WI38 (cell line): ENCODE results near the gene ZNF431.

Experiments
- H3K4me3 ChIP-seq: 2 replicates; pipeline ENCODE4 v1.5.1; 2011; ENCODE audit warnings: low read depth, mild to moderate bottlenecking, control low read depth, low read length
- TF ChIP-seq, protein P1 (sequence below): IDR thresholded peaks from 2 replicates; pipeline ENCODE4 v1.5.1; 2012; ENCODE audit warnings: low read depth, mild to moderate bottlenecking, control low read depth, low read length

Gene ZNF431

DNA sequence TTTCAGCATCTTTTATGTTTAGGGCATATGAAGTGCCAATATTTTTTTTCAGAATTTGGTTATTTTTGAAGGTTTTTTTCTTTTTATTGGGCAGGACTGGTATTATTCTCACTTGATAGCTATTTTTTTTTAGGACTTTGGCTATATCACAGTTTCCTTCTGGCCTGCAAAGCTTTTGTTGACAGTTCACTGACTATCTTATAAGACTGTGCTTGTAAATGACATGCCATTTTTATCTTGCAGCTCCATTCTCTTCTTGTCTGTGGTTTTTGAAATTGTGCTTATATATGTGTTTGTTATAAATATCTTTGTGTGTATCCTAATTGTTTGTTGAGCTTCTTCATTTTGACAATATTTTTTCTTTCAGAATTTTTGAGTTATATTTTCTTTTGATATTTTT lies 26.4 kb upstream of the ZNF431 start:
- TF ChIP-seq, protein P1, sequence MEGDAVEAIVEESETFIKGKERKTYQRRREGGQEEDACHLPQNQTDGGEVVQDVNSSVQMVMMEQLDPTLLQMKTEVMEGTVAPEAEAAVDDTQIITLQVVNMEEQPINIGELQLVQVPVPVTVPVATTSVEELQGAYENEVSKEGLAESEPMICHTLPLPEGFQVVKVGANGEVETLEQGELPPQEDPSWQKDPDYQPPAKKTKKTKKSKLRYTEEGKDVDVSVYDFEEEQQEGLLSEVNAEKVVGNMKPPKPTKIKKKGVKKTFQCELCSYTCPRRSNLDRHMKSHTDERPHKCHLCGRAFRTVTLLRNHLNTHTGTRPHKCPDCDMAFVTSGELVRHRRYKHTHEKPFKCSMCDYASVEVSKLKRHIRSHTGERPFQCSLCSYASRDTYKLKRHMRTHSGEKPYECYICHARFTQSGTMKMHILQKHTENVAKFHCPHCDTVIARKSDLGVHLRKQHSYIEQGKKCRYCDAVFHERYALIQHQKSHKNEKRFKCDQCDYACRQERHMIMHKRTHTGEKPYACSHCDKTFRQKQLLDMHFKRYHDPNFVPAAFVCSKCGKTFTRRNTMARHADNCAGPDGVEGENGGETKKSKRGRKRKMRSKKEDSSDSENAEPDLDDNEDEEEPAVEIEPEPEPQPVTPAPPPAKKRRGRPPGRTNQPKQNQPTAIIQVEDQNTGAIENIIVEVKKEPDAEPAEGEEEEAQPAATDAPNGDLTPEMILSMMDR = no peak
- H3K4me3 ChIP-seq = no peak overlapping the region

DNA sequence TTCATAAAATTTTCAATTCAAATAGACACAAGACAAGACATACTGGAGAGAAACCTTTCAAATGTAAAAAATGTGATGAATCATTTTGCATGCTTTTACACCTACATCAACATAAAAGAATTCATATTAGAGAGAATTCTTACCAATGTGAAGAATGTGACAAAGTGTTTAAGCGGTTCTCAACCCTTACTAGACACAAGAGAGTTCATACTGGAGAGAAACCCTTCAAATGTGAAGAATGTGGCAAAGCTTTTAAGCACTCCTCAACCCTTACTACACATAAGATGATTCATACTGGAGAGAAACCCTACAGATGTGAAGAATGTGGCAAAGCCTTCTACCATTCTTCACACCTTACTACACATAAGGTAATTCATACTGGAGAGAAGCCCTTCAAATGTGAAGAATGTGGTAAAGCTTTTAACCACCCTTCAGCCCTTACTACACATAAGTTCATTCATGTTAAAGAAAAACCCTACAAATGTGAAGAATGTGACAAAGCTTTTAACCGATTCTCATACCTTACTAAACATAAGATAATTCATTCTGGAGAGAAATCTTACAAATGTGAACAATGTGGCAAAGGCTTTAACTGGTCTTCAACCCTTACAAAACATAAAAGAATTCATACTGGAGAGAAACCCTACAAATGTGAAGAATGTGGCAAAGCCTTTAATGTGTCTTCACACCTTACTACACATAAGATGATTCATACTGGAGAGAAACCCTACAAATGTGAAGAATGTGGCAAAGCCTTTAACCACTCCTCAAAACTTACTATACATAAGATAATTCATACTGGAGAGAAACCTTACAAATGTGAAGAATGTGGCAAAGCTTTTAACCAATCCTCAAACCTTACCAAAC lies 24.6 kb upstream of the ZNF431 start:
- no peak overlapping the region for H3K4me3 ChIP-seq
- TF ChIP-seq, protein P1 = no peak

DNA sequence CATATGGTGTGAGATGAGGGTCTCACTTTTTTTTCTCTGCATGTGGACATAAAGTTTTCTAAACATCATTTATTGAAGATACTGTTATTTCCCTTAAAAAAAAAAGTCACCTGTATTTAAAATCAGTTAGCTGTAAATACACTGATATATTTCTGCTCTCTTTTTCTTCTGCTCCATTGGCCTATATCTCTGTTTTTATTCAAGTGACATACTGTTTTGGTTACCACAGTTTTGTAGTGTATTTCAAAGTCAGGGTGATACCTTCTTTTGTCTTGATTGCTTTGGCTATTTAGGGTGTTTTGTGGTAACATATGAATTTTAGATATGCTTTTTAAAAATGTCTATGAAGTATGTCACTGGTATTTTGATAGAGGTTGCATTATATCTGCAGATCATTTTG lies 15.8 kb upstream of the ZNF431 start:
- TF ChIP-seq, protein P1 = no peak
- no peak overlapping the region for H3K4me3 ChIP-seq

DNA sequence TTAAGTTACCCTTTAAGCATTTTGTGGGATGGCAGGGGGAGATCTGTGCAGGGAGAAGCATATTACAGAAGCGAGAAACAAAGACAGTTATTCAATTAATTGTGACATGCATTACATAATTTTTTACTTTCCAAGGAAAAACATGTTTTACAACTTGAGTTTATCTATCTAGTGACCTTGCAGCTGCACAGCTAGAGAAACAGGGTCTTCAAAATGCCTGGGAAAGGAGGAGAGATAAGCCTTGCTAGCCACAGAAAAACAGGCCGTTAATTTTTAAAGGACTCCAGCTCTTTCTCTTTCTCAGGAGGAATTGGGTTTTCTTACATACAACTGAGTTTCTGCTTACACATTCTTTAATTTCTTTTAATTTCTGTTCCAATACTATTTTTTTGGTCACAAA lies 14.8 kb upstream of the ZNF431 start:
- H3K4me3 ChIP-seq = no peak overlapping the region
- TF ChIP-seq, protein P1 = no peak

DNA sequence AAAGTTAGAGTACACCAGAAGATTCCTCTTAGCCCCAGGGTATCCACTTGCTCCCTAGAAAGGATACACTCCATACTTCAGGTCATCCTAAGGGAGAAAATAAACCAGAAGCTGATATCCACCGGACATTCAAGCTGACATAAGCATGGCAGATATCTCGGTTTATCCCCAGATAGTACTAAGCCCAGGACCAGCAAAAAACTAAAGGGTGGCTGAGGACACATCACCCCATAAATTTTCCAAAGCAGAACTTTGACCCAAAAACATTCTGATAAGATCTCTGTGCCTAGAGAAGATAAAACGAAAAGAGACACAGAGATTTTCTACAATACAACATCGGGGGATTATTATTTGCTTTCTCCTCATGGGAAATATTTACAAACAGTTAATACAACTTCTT lies 13.9 kb upstream of the ZNF431 start:
- TF ChIP-seq, protein P1 = no peak
- H3K4me3 ChIP-seq = no peak overlapping the region

DNA sequence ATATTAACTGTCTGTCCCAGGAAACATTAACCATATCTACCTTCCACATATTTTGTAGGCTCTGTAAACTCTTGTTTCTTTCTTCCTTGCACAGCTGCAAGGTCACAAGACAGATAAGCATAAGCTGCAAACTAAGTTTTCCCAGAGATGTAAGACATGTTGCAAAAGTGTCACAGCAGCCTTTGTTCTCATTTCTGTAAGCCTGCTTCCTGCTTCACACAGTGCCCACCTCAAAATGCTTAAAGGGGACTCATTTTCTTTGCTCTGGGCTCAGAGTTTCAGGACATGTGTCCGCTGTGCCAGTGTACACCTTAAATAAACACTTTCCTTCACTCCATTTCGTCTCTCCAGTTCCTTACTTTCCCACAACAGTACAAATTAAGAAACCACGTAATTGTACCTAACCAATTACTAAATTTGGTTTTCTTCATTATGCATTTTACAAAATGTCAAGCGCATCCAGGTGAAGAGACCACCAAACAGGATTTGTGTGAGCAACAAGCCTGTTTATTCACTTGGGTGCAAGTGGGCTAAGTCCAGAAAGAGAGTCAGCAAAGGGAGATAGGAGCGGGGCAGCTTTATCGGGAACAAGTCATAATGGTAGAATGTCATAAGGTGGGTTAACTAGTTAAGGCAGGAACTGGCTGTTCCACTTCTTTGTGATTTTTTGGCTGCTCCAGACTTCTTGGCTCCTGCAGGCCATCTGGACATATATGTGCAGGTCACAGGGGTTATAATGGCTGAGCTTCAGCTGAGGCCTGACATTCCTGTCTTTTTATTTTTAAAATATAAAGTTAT lies 12.7 kb upstream of the ZNF431 start:
- TF ChIP-seq, protein P1 = no peak
- H3K4me3 ChIP-seq = no peak overlapping the region
